Vagina (tissue), 2 donors: ENCODE measurements around the gene PCK1.

Experiments
- POLR2A ChIP-seq, 2 donors: fragments of 450-650 bp; IDR thresholded peaks; one replicate each; pipeline ENCODE4 v1.6.1; 2017; ENCODE audit warnings: antibody characterized with exemption in 2 of 2, mild to moderate bottlenecking in 2 of 2, moderate library complexity in 2 of 2
- TF ChIP-seq, protein P1 (sequence below), 3 experiments: fragments of 450-650 bp in 2 of 3; fragments of 200-600 bp in 1 of 3; sonication (generic) in 1 of 3; IDR thresholded peaks; one replicate each; pipeline ENCODE4 v1.5.1; 2017 to 2019; ENCODE audit warnings: antibody characterized with exemption in 3 of 3, mild to moderate bottlenecking in 2 of 3, moderate library complexity in 2 of 3

- TF ChIP-seq, protein P1, sequence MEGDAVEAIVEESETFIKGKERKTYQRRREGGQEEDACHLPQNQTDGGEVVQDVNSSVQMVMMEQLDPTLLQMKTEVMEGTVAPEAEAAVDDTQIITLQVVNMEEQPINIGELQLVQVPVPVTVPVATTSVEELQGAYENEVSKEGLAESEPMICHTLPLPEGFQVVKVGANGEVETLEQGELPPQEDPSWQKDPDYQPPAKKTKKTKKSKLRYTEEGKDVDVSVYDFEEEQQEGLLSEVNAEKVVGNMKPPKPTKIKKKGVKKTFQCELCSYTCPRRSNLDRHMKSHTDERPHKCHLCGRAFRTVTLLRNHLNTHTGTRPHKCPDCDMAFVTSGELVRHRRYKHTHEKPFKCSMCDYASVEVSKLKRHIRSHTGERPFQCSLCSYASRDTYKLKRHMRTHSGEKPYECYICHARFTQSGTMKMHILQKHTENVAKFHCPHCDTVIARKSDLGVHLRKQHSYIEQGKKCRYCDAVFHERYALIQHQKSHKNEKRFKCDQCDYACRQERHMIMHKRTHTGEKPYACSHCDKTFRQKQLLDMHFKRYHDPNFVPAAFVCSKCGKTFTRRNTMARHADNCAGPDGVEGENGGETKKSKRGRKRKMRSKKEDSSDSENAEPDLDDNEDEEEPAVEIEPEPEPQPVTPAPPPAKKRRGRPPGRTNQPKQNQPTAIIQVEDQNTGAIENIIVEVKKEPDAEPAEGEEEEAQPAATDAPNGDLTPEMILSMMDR (IDR thresholded peaks at IDR 0.05), result no peak
- no peak for TF ChIP-seq POLR2A (IDR thresholded peaks at IDR 0.05)
Observed at GRCh38 chr20:57601211-57601570, 40.3 kb downstream of the PCK1 start.
